Skeletal muscle cell (primary cell): Measurements from ENCODE around the gene TUBB4A.
A peak's percentile ranks its signal among the peaks of the same experiment; 100 is the strongest.
"Not testable (repeated sequence)": the region's sequence is repeated elsewhere in the genome, so short reads cannot be mapped to it uniquely, and the experiment has no call there.

Source experiments
- DNase-seq: peaks from one replicate; pipeline ENCODE4 v3.0.0-alpha.2; 2010; ENCODE audit warnings: low read depth
- H3K4me3 ChIP-seq: 2 replicates; pipeline ENCODE4 v1.5.1; 2011; ENCODE audit warnings: low read depth, mild to moderate bottlenecking, control low read depth, low read length, moderate library complexity

TUBB4A gene

GRCh38 chr19:6527893-6528543 is 25.9 kb upstream of the TUBB4A start:
- H3K4me3 ChIP-seq, result no peak overlapping the region
- DNase-seq, result no peak

- H3K4me3 ChIP-seq, result no peak overlapping the region
- no peak for DNase-seq
Measured at GRCh38 chr19:6524311-6524710, 22.2 kb upstream of the TUBB4A start.

- DNase-seq, result no peak
- H3K4me3 ChIP-seq, result no peak overlapping the region
Measured at GRCh38 chr19:6522712-6523111, 20.6 kb upstream of the TUBB4A start.

GRCh38 chr19:6521718-6522646 is 19.9 kb upstream of the TUBB4A start:
- DNase-seq, result no peak
- H3K4me3 ChIP-seq, result no peak overlapping the region

- H3K4me3 ChIP-seq, result no peak overlapping the region
- DNase-seq, result no peak
Measured at GRCh38 chr19:6519289-6519688, 17.2 kb upstream of the TUBB4A start.

- no peak for DNase-seq
- H3K4me3 ChIP-seq, result no peak overlapping the region
Measured at GRCh38 chr19:6518145-6518911, 16.2 kb upstream of the TUBB4A start.

GRCh38 chr19:6516659-6517291 is 14.7 kb upstream of the TUBB4A start:
- no peak for DNase-seq
- peak overlapping the region; percentile 59 for H3K4me3 ChIP-seq

GRCh38 chr19:6516018-6516658 is 14.0 kb upstream of the TUBB4A start:
- peak; percentile 48 for DNase-seq
- H3K4me3 ChIP-seq, result peak overlapping the region; percentile 59

- no peak for DNase-seq
- H3K4me3 ChIP-seq, result no peak overlapping the region
Measured at GRCh38 chr19:6514926-6515544, 12.9 kb upstream of the TUBB4A start.

- H3K4me3 ChIP-seq, result no peak overlapping the region
- DNase-seq, result no peak
Measured at GRCh38 chr19:6514089-6514488, 12.0 kb upstream of the TUBB4A start.

- DNase-seq, result no peak
- no peak overlapping the region for H3K4me3 ChIP-seq
Measured at GRCh38 chr19:6510618-6511017, 8.5 kb upstream of the TUBB4A start.

- DNase-seq, result no peak
- H3K4me3 ChIP-seq, result no peak overlapping the region
Measured at GRCh38 chr19:6509118-6509971, 7.2 kb upstream of the TUBB4A start.

GRCh38 chr19:6508028-6508771 is 6.1 kb upstream of the TUBB4A start:
- H3K4me3 ChIP-seq, DNase-seq: not testable (repeated sequence)

- DNase-seq, result no peak
- H3K4me3 ChIP-seq, result no peak overlapping the region
Measured at GRCh38 chr19:6503407-6504201, 1.5 kb upstream of the TUBB4A start.

GRCh38 chr19:6500837-6501739 is 1.0 kb downstream of the TUBB4A start:
- no peak overlapping the region for H3K4me3 ChIP-seq
- no peak for DNase-seq
